Measurements from ENCODE around the gene NCAM1. TPM values are rescaled to one million over a fixed set of nuclear protein-coding genes. Genes with fewer than 3 reads are reported as not detected.

The NCAM1 gene
- total RNA-seq, 6 experiments from 2014 or later: 1.2 to 2.4 (median 1.8) TPM

GRCh38 chr11:112929432-112929831 is 31.8 kb upstream of the NCAM1 start:
- no peak for TF ChIP-seq CTCF (IDR thresholded peaks at IDR 0.05)
- no peak for TF ChIP-seq POLR2A (IDR thresholded peaks at IDR 0.05)
- 57% methylated on average over 4 of the region's 4 CpGs for WGBS (ENCODE audit: insufficient coverage, low coverage, low lambda C conversion rate, missing lambda C conversion rate)
- DNase-seq (no peak), ATAC-seq (no peak)
- H3K4me1 ChIP-seq: no peaks in the 10 kb centered on the region
- H3K27ac ChIP-seq: no peak overlapping the region
- H3K4me3 ChIP-seq: no peak overlapping the region
- no peaks in the 10 kb centered on the region for H3K9me3 ChIP-seq
- intact Hi-C loops (cut with DNase I): no loop called here
- no peaks in the 10 kb centered on the region for H3K27me3 ChIP-seq
- no peaks in the 10 kb centered on the region for H3K36me3 ChIP-seq

GRCh38 chr11:112931703-112932102 is 29.5 kb upstream of the NCAM1 start:
- no peaks in the 10 kb centered on the region for H3K27me3 ChIP-seq
- no peak for ATAC-seq
- intact Hi-C loops (cut with DNase I): no loop called here
- no peak overlapping the region for H3K4me3 ChIP-seq
- no peaks in the 10 kb centered on the region for H3K4me1 ChIP-seq
- no peaks in the 10 kb centered on the region for H3K36me3 ChIP-seq
- no peak for DNase-seq
- H3K9me3 ChIP-seq: no peaks in the 10 kb centered on the region
- no peak overlapping the region for H3K27ac ChIP-seq
- WGBS (ENCODE audit: insufficient coverage, low coverage, low lambda C conversion rate, missing lambda C conversion rate): 23% methylated on average over 4 of the region's 4 CpGs
- no peak for TF ChIP-seq POLR2A (IDR thresholded peaks at IDR 0.05)
- TF ChIP-seq CTCF (IDR thresholded peaks at IDR 0.05): no peak

GRCh38 chr11:112932593-112932992 is 28.6 kb upstream of the NCAM1 start:
- 60% methylated on average over 4 of the region's 4 CpGs for WGBS (ENCODE audit: insufficient coverage, low coverage, low lambda C conversion rate, missing lambda C conversion rate)
- Histone ChIP-seq H3K4me3 (no peak overlapping the region), H3K27me3 (no peaks in the 10 kb centered on the region), H3K36me3 (no peaks in the 10 kb centered on the region), H3K27ac (no peak overlapping the region), H3K9me3 (no peaks in the 10 kb centered on the region), H3K4me1 (no peaks in the 10 kb centered on the region)
- no peak for TF ChIP-seq POLR2A (IDR thresholded peaks at IDR 0.05)
- no peak for TF ChIP-seq CTCF (IDR thresholded peaks at IDR 0.05)
- ATAC-seq (no peak), DNase-seq (no peak)
- intact Hi-C loops (cut with DNase I): no loop called here

- intact Hi-C loops (cut with DNase I): no loop called here
- Histone ChIP-seq H3K36me3 (no peaks in the 10 kb centered on the region), H3K4me3 (no peak overlapping the region), H3K4me1 (no peaks in the 10 kb centered on the region), H3K27ac (no peak overlapping the region), H3K27me3 (peaks cover 0 to 2% of the 10 kb centered on the region in 2 donors), H3K9me3 (no peaks in the 10 kb centered on the region)
- TF ChIP-seq POLR2A (IDR thresholded peaks at IDR 0.05) (no peak), CTCF (IDR thresholded peaks at IDR 0.05) (no peak)
- ATAC-seq (no peak), DNase-seq (no peak)
- 40% methylated on average over 3 of the region's 3 CpGs for WGBS (ENCODE audit: insufficient coverage, low coverage, low lambda C conversion rate, missing lambda C conversion rate)
Observed at GRCh38 chr11:112933970-112934369, 27.2 kb upstream of the NCAM1 start.

GRCh38 chr11:112941104-112941503 is 20.1 kb upstream of the NCAM1 start:
- WGBS (ENCODE audit: insufficient coverage, low coverage, low lambda C conversion rate, missing lambda C conversion rate): 51% methylated on average over 2 of the region's 2 CpGs
- H3K9me3 ChIP-seq: no peaks in the 10 kb centered on the region
- H3K27ac ChIP-seq: no peak overlapping the region
- ATAC-seq (no peak), DNase-seq (no peak)
- intact Hi-C loops (cut with DNase I): no loop called here
- H3K4me3 ChIP-seq: no peak overlapping the region
- no peaks in the 10 kb centered on the region for H3K36me3 ChIP-seq
- H3K4me1 ChIP-seq: no peaks in the 10 kb centered on the region
- H3K27me3 ChIP-seq: peaks cover 0 to 2% of the 10 kb centered on the region in 2 donors
- TF ChIP-seq CTCF (IDR thresholded peaks at IDR 0.05) (no peak), POLR2A (IDR thresholded peaks at IDR 0.05) (no peak)

Data from right lobe of liver (tissue), 6 donors.